PC-9 (cell line): ENCODE results near the gene ATG4A. TPM values are rescaled to one million over a fixed set of nuclear protein-coding genes. Genes with fewer than 3 reads are reported as not detected.

ENCODE experiments used
- BruUV-seq: library from RNA; stranded (reverse); fragments of 400-500 nt; replicated peaks from 2 replicates; lab custom pipeline; 2021; lab: Mats Ljungman, UMichigan
- CTCF ChIA-PET: fragments of 300-600 bp; sonication (Branson Sonifier 250); formaldehyde crosslinking; loops from one replicate; lab custom pipeline; 2022; ENCODE audit warnings: antibody characterized with exemption; lab: Charles Lee
- POLR2A ChIA-PET: fragments of 300-600 bp; sonication (Branson Sonifier 250); formaldehyde crosslinking; loops from one replicate; lab custom pipeline; 2022; ENCODE audit warnings: antibody characterized with exemption; ENCODE audit not compliant: unreplicated experiment; lab: Charles Lee
- DNase-seq, 2 experiments: peaks; one replicate each; pipeline versions ENCODE4 v3.0.0 to v3.0.0-alpha.2; 2015 to 2022; ENCODE audit warnings: mixed read lengths in 1 of 2
- H2AFZ ChIP-seq: fragments of 200-600 bp; sonication (generic); 2 replicates; pipeline ENCODE4 v1.8.1; 2017; ENCODE audit warnings: antibody characterized with exemption
- H3F3A ChIP-seq: fragments of 200-600 bp; sonication (generic); 2 replicates; pipeline ENCODE4 v1.8.1; 2017; ENCODE audit warnings: antibody characterized with exemption, mild to moderate bottlenecking, low read depth; ENCODE audit not compliant: insufficient read depth
- H3K27ac ChIP-seq: fragments of 200-600 bp; sonication (generic); 2 replicates; pipeline ENCODE4 v1.6.1; 2016; ENCODE audit warnings: mixed run types
- H3K27me3 ChIP-seq: fragments of 200-600 bp; sonication (generic); 2 replicates; pipeline ENCODE4 v1.6.1; 2016; ENCODE audit warnings: low read depth, mixed run types; ENCODE audit not compliant: insufficient read depth
- H3K36me3 ChIP-seq: fragments of 200-600 bp; sonication (generic); 2 replicates; pipeline ENCODE4 v1.6.1; 2016; ENCODE audit warnings: low read depth, mixed run types
- H3K4me1 ChIP-seq: fragments of 200-600 bp; sonication (generic); replicated peaks from 2 replicates; pipeline ENCODE4 v1.6.1; 2016; ENCODE audit warnings: mixed run types; ENCODE audit not compliant: insufficient read depth
- H3K4me2 ChIP-seq: fragments of 200-600 bp; sonication (generic); 2 replicates; pipeline ENCODE4 v1.6.1; 2017; ENCODE audit warnings: mixed run types
- H3K4me3 ChIP-seq: fragments of 200-600 bp; sonication (generic); 2 replicates; pipeline ENCODE4 v1.6.1; 2016; ENCODE audit warnings: mixed run types
- H3K79me2 ChIP-seq: fragments of 200-600 bp; sonication (generic); 2 replicates; pipeline ENCODE4 v1.6.1; 2017; ENCODE audit warnings: low read depth, mixed run types
- H3K9me2 ChIP-seq: fragments of 200-600 bp; sonication (generic); 2 replicates; pipeline ENCODE4 v1.8.1; 2017; ENCODE audit warnings: mild to moderate bottlenecking; ENCODE audit not compliant: insufficient read depth
- H3K9me3 ChIP-seq: fragments of 200-600 bp; sonication (generic); 2 replicates; pipeline ENCODE4 v1.8.1; 2016; ENCODE audit warnings: low read depth; ENCODE audit not compliant: insufficient read depth
- H4K20me1 ChIP-seq: fragments of 200-600 bp; sonication (generic); 2 replicates; pipeline ENCODE4 v1.8.1; 2017; ENCODE audit not compliant: insufficient read depth
- EZH2 ChIP-seq: fragments of 200-600 bp; sonication (generic); IDR thresholded peaks from 2 replicates; pipeline ENCODE4 v1.8.0; 2017; ENCODE audit warnings: antibody characterized with exemption, low read depth
- intact Hi-C: fragments of 100-400 bp; cut with micrococcal nuclease; formaldehyde crosslinking; loops from one replicate; pipeline ENCODE4 v1.10.0; 2022; ENCODE audit not compliant: unreplicated experiment
- total RNA-seq: library from RNA; stranded (reverse); gene quantifications from 2 replicates; pipeline ENCODE4 v1.2.3, GENCODE V29; 2021
- TF ChIP-seq, protein P1 (sequence below): fragments of 200-600 bp; sonication (generic); conservative IDR thresholded peaks from 2 replicates; pipeline ENCODE4 v1.6.1; 2017; ENCODE audit warnings: mixed run types, antibody characterized with exemption, mild to moderate bottlenecking, moderate library complexity

Gene ATG4A
- total RNA-seq, 1 experiment from 2014 or later = 9.6 TPM

DNA sequence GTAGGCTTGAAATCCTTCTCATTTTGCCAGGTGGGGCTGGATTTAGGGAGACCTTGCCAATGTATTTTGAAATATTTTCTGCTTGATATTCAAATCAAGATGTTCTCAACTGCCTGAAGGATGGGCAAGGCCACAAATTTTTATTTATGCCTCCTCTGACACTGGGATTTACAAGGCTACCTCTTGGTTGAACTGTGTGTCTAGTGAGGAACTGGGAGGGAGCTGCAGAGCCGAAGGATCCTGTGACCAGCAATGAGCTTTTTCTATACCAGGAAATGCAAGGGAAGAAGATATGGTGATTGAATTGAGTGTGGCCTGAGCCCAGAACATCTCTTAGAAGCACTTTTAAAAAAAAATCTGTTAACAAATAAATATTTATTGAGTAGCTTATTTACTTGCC, 31.8 kb upstream of the ATG4A start:
- no peaks in the 10 kb centered on the region for H4K20me1 ChIP-seq
- H3K4me1 ChIP-seq = no peaks in the 10 kb centered on the region
- H3K4me2 ChIP-seq = no peak overlapping the region
- CTCF ChIA-PET = no interaction called here
- H3K36me3 ChIP-seq = no peaks in the 10 kb centered on the region
- no peaks in the 10 kb centered on the region for H3F3A ChIP-seq
- H3K4me3 ChIP-seq = no peak overlapping the region
- POLR2A ChIA-PET = no interaction called here
- no peak overlapping the region for H2AFZ ChIP-seq
- H3K27ac ChIP-seq = no peak overlapping the region
- BruUV-seq = no TSS peak
- 0 out of 2 replicates have a peak, but pooled peaks cover 4% of the 10 kb centered on the region for H3K9me3 ChIP-seq
- no peaks in the 10 kb centered on the region for H3K79me2 ChIP-seq
- H3K27me3 ChIP-seq = no peaks in the 10 kb centered on the region
- TF ChIP-seq, protein P1, sequence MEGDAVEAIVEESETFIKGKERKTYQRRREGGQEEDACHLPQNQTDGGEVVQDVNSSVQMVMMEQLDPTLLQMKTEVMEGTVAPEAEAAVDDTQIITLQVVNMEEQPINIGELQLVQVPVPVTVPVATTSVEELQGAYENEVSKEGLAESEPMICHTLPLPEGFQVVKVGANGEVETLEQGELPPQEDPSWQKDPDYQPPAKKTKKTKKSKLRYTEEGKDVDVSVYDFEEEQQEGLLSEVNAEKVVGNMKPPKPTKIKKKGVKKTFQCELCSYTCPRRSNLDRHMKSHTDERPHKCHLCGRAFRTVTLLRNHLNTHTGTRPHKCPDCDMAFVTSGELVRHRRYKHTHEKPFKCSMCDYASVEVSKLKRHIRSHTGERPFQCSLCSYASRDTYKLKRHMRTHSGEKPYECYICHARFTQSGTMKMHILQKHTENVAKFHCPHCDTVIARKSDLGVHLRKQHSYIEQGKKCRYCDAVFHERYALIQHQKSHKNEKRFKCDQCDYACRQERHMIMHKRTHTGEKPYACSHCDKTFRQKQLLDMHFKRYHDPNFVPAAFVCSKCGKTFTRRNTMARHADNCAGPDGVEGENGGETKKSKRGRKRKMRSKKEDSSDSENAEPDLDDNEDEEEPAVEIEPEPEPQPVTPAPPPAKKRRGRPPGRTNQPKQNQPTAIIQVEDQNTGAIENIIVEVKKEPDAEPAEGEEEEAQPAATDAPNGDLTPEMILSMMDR = no peak
- TF ChIP-seq EZH2 = no peak
- no peaks in the 10 kb centered on the region for H3K9me2 ChIP-seq
- DNase-seq = no peak
- intact Hi-C loops = no loop called here

DNA sequence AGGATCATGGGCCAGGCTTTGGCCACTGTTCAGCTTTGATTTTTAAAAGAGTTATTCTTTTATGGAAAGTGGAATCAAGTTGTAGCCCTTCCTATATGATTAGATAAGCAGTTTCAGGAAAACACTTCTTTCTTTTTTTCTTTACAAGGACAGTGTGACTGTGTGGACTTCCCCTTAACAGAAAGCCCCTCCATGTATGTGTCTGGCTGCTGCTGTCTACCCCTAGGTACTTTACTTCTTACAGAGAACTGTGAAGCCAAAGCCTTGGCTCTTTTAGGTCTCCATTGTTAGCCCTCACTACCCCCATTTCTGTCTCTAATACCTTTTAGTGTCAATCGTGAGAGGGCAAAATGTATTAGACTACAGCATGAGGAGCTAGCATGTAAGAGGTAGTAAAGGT, 27.6 kb upstream of the ATG4A start:
- Histone ChIP-seq H3K79me2 (no peaks in the 10 kb centered on the region), H3K36me3 (no peaks in the 10 kb centered on the region), H3K9me2 (no peaks in the 10 kb centered on the region), H2AFZ (peak overlapping the region; percentile 44; the same call in 1 of the 2 replicates), H3K27me3 (no peaks in the 10 kb centered on the region), H3F3A (no peaks in the 10 kb centered on the region), H4K20me1 (no peaks in the 10 kb centered on the region), H3K27ac (no peak overlapping the region), H3K4me3 (no peak overlapping the region), H3K4me1 (no peaks in the 10 kb centered on the region), H3K9me3 (no peaks in the 10 kb centered on the region), H3K4me2 (no peak overlapping the region)
- BruUV-seq = no TSS peak
- ChIA-PET CTCF (no interaction called here), POLR2A (no interaction called here)
- intact Hi-C loops = no loop called here
- no peak for DNase-seq
- TF ChIP-seq, protein P1 = no peak
- no peak for TF ChIP-seq EZH2

DNA sequence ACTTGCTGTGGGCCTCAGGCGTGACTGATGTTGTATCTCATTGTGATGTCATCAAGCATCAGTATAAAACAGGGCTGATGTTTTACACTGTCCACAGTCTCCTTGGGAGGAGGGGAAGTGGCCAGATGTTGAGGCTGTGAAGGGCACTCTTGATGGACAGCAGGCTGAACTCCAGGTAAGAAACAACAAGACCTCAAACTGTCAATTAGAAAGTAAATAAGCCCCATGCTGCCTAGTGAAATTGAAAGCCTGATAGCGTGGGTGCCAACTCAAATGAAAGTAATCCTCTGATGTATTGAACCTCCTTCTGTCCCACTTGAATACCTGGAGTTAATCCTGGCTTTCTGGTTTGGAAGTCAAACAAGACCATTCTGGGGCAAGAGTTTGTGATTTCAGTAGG, 27.0 kb upstream of the ATG4A start:
- Histone ChIP-seq H3K4me1 (no peaks in the 10 kb centered on the region), H3K27ac (no peak overlapping the region), H3K79me2 (no peaks in the 10 kb centered on the region), H3K4me2 (no peak overlapping the region), H3F3A (no peaks in the 10 kb centered on the region), H3K27me3 (no peaks in the 10 kb centered on the region), H3K9me3 (no peaks in the 10 kb centered on the region), H2AFZ (no peak overlapping the region), H3K36me3 (no peaks in the 10 kb centered on the region), H4K20me1 (no peaks in the 10 kb centered on the region), H3K4me3 (no peak overlapping the region), H3K9me2 (no peaks in the 10 kb centered on the region)
- TF ChIP-seq, protein P1 = no peak
- no peak for TF ChIP-seq EZH2
- CTCF ChIA-PET = no interaction called here
- DNase-seq = no peak
- intact Hi-C loops = no loop called here
- POLR2A ChIA-PET = no interaction called here
- no TSS peak for BruUV-seq
